HG02642 (cell line): ENCODE measurements around the gene FGF12.

Source experiments
- ATAC-seq: cut with Tn5 transposase; IDR thresholded peaks from one replicate; pipeline ENCODE4 v1.9.1; 2021; ENCODE audit warnings: mild to moderate bottlenecking; ENCODE audit not compliant: unreplicated experiment, poor library complexity

The FGF12 gene

DNA sequence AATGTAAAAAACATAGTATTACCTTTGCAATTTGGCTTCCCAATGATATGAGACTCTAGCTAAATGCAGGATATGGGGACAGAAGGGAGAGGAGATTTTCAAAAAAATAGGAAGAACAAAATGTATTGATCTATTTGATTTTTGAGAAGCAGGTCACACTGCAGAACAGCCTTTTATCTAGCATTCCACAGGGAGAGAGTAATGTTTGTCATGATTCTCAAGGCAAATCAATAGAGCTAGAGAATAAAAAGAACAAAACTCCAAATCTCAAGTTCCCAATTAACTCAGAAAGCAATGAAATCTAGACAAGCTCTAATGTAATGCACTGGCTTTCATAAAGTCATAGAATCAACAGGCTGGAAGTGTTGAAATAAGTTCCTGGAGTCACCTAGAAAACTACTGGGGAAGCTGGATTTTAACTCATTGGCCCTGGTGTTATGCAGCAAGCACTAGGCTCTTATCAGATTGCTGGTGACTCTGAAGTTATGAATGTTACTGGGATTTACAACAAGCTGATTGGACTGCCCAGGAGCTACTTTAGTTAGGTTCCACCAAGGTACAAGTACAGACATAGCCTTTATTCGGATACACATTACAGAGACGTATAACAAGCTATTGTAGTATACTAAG is 442.8 kb downstream of the FGF12 start:
- ATAC-seq, result no peak

DNA sequence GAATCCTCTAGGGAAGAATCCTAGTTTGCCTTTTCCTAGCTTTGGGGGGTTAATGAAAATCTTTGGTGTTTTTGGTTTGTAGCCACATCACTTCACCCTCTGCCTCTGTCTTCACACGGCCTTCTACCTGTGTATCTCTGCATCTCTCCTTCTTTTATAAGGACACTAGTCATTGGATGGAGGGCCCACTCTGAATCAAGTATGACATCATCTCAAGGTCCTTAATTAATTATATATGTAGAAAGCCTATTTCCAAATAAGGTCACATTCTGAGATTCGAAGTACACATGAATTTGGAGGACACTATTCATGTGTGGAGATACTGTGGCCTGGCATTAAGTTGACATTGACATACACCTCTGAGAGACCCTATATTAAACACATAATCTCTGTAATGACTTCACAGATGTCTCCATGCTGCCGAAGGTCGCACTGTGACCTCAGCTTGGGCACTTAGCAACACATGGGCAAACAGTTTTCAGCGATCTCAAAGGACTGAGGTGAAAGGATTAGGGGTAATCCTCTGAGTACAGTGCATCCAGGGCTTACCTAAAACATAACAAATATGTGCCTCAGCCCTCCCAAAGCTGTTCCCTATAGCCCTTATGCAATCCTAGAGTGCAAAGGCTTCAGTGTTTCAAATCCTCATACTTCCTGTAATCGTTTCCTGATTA is 446.0 kb downstream of the FGF12 start:
- ATAC-seq, result no peak

DNA sequence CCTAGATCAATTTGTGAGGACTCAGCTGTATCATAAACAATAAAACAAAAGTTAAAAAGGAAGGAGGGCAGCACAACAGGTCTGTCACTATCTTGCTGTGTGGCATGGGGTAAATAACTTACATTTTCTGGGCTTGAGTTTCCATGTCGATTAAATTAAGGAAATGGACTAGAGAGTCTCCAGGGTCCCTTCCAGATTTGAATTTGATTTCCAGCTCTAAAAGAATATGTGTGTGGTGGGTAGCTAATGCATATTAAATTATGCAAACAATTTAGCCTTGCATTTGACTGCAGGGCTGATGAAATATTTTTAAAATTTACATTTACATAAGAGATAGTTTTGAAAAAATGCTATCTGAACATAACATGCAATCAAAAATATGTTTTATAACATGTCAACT is 447.7 kb downstream of the FGF12 start:
- no peak for ATAC-seq

DNA sequence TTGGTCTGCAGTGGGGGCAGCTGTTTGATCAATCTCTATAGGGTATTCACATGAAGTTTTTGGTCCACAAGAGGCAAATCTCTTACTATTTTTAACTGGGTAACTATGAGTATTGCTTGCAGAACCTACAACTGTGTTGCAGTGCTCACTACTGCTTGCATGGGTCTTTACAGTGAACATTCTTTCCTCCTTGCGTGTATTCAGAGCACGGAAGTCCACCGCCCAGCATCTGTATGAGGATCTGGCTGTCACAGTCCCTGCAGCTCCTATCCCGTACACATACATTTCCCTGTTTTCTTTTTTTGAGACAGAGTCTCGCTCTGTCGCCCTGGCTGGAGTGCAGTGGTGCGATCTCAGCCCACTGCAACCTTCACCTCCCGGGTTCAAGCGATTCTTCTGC is 449.9 kb downstream of the FGF12 start:
- no peak for ATAC-seq

DNA sequence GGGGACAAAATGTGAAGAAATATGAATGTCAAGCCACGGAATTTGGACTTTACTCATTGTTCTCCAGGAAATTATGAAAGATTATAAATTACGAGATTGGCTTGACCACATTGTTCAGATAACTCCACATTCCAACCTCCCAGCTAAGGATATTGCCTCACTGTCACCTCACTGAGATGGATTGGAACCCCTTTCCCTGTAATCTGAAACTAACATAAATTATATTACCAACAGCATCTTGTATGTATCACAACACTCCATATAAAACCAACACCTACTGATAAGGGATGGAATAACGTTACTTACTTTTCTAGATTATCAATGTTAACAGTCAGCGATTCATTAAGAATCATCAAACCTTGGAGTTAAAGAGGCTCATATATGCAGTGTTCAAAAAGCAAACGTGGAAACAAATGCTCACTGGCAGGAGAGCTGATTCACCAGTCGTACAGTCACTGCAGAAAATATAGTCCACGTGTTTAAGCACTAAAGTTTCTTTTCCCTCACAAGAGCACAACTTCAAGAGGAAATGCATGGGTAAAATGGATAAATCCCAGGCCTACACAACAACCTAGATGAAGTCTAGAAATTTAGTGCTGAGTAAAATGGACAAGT is 451.5 kb downstream of the FGF12 start:
- ATAC-seq, result no peak

DNA sequence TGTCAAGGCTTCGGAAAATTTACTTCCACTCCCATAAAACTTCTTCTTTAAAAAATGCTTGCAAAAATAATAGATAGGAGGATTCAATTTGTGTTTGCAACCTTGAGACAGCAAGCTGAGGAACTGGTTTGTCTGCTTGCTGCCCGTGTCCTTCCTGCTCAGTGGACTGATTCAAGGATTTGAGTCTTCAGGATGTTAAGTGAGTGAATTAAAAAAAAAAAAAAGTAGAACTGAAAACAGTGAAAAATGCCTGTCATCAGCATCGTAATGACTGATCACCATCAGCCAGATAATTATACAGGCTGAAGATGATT is 453.7 kb downstream of the FGF12 start:
- ATAC-seq, result no peak

DNA sequence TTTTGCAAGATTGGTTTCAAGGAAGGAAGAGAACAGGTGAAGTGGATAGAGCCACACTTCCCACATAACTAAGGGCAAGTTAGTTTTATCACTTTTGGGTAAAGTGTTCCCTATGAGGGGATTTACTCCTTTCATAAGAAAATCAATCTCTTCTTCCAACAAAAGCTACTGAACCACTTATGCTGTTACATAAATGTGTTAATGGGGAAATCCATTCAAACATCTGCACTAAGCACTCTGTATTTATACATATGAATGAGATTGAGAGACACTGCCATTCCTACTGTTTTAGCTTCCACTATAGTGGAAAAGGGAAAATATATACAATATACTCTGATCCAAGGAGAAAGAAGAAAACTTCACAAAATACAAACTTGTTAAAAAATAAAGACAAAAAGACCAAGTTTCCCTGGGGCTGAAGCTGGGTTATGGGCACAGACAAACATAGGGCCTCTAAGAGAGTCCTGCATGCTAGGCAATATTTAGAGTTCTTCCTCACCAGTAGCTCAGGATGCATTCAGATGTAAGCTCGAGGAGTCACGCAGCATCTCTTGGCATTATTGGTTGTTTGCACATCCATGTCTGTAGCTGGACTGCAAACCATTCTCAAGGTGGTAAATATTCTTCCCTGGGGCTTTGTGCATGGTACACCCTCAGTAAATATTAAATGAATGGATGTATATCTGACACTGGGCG is 454.2 kb downstream of the FGF12 start:
- ATAC-seq, result no peak

DNA sequence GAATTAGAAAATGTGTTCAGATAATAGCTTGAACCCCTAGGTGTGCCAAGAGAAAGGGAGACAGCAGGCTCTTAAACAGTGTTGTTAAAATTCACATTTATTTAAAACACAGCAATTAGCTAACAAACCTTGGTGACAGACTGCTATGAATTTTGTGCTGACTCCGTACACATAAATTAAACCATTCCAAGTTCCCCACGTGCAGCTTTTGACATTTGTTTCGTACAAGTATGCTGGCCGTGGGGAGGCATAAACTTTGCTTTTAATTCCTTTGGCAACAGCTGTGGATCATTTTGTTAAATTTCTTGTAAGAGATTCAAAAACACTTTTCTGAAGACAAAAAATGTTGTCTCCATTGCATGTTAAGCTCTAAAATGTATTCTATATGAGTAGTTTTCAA is 465.3 kb downstream of the FGF12 start:
- ATAC-seq, result no peak

DNA sequence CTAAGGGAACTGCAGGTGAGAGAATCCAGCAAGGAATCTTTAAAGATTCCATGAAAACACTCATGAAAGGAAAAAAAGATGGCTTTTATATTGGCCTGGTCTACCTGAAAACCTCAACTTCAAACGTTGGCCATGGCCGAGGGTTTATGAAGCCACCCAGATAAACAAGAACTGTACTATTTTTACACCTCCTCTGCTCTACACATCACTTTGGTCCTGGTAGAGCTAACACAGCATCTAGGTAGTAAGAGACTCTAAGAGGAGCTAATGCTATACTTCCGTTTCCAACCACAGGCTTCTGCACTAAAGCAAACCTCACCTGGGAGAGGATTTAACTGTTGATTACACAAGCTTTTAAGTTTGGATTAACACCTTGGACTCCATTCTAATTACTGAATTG is 466.2 kb downstream of the FGF12 start:
- ATAC-seq, result no peak

DNA sequence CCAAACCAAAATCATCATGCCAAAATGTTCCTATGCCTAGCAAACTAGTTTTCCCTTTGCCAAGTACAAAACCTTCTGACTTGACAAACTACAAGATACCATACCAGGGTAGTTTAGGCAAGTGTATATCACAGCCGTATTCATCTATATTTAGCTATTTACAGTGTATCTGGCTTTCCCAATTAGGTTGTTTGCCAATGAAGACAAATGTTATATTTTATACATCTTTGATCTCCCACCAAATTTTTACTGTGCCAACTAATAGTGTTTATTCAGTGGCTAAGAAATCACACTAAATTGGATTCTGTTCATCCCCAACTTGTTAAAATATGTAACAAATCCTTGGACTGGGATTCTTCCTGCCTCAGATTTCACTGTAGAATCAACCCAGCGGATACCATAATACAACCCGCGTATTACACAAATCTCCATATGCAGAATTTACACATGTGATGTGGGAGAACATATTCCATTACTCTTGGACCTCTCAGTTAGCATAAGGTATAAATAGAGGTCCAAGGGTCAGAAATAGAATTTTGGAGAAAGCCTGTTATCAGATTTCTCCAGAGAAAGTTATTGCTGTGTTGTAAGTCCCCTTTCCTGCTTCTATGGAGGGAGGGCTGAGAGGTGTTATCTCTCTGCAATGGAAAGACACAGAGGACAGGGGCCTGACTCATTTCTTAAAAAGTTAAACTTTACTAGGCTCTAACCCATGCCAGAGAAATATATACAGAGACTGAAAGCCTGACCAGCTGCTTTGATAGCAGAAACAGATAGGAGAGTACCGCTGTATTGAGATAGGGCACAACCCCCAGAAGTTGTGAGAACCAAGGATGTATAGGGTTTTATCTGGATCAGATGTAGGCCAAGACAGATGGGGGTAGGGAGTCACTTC is 467.0 kb downstream of the FGF12 start:
- ATAC-seq, result no peak

DNA sequence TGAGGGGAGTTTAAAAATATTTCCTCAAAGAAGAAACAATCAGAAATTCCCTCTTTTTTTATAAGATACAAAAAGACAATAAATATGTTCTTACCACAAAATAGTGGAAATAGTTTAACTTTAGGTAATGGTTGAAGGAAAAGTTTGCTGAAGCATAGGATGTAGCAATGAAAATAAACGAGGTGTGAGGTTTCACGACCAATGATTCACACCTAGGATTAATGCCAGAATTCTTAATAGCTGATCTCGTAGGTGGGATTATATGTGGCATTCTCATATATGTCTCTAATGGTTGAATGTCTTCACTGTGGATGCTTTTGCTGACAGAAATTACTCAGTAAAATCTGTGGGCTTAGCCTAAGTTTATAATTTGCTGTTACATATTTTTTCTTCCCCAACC is 467.7 kb downstream of the FGF12 start:
- ATAC-seq, result no peak

DNA sequence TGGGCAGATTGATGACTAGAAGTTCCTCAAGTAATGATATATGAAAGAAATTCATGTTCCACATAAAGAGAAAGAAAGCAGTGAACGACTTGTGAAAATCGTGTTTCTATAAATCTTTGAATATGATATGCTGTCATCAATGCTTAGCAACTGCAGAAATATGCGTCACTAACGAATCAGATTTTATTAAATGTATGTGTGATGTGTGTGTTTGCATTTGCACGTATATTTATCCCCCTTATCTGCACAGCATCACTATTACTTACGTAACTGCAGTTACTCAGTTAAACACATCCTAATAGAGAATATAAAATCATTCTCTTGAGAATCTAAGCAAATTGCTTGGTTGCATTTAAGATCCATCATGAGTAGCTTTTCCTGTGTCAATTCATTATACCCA is 468.6 kb downstream of the FGF12 start:
- no peak for ATAC-seq

DNA sequence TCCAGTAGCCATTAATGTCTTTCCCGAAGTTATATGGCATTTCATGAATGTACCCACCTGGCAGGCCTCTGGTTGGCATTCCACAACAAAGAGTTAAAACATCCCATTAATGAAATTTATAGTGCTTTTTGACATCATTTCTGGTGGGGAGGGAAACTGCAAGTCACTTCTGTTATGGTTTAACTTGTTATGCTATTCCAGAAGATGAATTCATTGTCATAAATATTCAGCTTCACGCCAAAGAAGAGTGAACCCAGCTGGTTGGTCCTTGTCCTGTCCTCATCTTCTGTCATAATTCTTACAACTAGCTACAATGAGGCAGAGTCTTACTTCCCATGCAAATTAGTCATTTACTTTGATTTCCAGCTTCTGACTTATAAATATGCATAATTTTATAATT is 471.5 kb downstream of the FGF12 start:
- no peak for ATAC-seq

DNA sequence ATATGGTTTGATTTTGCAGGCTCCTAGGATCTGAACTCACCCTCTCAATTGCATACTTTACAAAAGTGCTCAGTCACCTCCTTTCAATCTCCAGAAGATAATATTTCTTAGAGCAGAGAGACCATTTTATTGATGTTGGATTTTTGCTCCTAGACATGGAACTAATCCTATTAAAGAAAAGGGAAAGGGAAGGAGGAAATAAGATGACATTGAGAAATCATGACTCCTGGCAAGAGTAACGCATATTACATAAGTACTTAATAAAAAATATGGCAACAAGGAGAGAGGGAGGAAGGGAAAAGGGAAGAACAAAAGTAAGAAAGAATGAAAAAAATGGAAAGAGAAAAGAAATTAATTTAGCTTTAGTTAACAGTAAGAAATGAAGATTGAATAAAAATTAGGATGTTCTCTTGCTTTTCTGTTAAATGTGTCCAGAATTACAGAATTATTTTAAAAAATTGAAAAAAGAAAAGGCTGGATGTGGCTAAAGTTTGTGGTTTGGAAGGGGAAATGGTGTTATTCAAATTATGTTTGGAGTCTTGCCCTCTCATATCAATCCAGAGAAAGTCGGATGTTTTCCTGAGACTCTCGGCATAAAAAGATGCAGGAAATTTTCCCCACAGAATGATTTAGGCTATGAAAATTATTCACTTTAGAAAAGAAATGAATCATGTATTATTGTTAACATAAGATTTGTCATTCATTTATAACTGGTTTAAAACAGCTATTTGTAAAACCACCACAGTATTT is 474.0 kb downstream of the FGF12 start:
- no peak for ATAC-seq

DNA sequence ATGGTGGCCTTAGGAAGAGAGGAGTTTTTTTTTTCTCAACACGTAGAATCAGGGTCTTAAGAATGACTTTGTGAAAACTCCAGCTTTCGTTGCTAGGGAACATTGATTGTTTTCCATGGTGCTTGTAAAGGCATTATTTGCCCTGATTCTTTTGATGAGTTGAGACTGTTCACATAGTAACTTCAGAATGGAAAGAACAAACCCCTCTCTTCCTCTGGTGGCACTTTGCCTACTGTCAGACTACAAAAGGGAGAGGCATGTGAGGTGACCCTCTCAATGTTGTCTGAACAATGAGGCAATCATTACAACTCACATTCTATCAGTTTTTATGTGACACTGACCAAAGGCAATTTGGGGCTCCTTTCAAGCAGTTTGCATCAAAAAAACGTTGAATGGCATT is 477.8 kb downstream of the FGF12 start:
- ATAC-seq, result no peak

DNA sequence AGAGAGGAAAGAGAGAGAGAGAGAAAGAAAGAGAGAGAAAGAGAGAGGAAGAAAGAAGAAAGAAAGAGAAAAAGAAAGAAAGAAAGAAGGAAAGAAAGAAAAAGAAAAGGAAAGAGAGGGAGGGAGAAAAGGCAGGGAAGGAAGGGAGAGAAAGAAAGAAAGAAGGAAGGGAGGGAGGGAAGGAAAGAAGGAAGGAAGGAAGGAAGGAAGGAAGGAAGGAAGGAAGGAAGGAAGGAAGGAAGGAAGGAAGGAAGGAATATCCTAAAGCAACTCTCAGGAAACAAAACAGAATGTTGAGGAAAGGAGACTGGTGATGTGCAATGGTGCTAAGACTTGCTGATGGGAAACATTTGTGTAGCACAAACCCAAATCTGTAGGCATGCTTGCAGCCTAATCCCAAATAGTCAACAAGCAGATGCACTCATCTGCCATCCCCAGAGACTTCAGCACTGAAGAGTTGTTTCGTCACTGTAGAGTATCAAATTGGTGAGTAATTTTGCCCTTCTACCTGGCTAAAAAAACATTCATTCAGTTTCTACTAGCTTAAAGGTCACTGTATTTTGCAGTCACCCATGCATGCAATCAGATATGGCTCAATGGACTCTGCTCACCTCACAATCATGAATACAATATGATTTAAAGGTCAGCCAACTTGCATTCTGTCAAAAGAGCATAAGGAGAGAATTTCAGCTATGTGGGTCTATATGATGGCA is 480.3 kb downstream of the FGF12 start:
- ATAC-seq, result no peak

DNA sequence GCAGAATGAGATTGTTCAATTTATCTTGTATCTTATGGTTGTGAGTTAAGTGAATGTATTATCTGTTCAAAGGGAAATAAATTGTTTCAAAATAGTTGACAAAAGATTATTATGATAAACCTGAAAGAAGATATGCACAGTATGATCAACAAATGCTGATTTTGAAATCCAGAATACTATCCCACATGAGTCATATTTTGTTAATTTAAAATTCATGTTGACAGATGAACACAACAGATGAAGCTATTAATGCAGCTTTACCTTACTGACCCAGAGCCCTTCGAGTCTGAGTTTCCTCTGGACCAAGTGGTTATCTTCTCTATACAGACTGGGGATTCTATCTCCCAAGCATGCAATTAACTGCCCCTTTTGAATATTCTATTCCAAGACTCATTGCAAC is 482.8 kb downstream of the FGF12 start:
- no peak for ATAC-seq

DNA sequence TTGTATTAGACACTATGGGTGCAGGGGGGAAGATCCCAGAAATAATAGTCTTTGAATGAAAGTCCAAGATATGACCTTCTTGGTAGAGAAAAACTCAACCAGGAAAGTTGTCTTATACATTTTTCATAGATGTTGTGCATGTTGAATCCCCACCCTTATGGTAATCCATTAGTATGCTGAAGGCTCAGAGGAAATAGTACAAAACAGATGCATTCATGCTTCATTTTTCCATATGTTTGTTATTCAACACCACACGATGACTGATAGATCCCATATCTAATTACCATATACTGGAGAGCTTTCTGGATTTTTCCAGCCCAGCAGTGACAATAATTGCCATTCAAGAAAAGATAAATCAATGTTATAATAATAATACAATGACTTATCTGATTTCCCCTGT is 487.4 kb downstream of the FGF12 start:
- no peak for ATAC-seq

DNA sequence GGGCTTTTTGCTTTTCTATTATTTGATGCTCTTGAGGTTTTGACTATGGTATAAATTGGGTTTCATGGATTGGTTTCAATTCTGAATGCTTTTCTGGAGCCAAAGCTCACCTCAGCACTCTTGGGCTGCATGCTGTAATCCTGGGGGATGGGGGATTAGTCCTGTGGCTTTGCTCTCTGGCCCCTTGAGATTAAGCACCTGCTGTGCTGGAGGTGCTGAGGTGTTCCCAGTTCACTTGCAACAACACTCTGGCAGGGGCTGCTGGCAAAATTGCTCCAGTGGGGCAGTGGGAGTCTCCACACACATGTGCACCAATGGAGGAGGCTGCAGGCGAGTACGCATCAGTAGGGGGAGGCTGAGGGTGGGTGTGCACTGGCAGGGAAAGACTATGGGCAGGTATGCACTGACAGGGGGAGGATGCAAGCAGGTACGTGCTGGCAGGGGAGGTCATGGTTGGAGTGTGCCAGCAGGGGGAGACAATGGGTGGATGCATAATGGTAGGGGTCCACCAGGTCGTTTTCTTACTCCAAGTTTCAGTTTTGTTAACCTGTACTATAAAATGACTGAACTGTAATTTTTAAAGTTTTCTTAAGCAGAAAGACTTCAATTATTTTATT is 489.2 kb downstream of the FGF12 start:
- ATAC-seq, result no peak
